H9 (cell line): ENCODE results near the gene IL1RAPL1. TPM values are rescaled to one million over a fixed set of nuclear protein-coding genes. Genes with fewer than 3 reads are reported as not detected.

Experiments
- DNase-seq: peaks from one replicate; pipeline ENCODE4 v3.0.0-alpha.2; 2017
- H2AFZ ChIP-seq: one replicate; pipeline ENCODE4 v1.6.1; 2013; ENCODE audit warnings: mild to moderate bottlenecking, low read length, control low read depth, moderate library complexity
- H2AK5ac ChIP-seq: 2 replicates; pipeline ENCODE4 v1.6.1; 2013; ENCODE audit warnings: low read length, control low read depth, mixed read lengths; ENCODE audit not compliant: insufficient read length
- H2BK120ac ChIP-seq: one replicate; pipeline ENCODE4 v1.6.1; 2013; ENCODE audit warnings: low read depth, mild to moderate bottlenecking, low read length, control low read depth, inconsistent platforms; ENCODE audit not compliant: poor library complexity, severe bottlenecking
- H2BK12ac ChIP-seq: 2 replicates; pipeline ENCODE4 v1.6.1; 2013; ENCODE audit warnings: low read length, control low read depth, mixed read lengths, low read depth; ENCODE audit not compliant: insufficient read length
- H2BK15ac ChIP-seq: 2 replicates; pipeline ENCODE4 v1.6.1; 2013; ENCODE audit warnings: low read depth, low read length, control low read depth
- H2BK20ac ChIP-seq: one replicate; pipeline ENCODE4 v1.6.1; 2013; ENCODE audit warnings: low read depth, mild to moderate bottlenecking, low read length, control low read depth, inconsistent platforms; ENCODE audit not compliant: poor library complexity, severe bottlenecking
- H2BK5ac ChIP-seq: 2 replicates; pipeline ENCODE4 v1.6.1; 2013; ENCODE audit warnings: low read length, control low read depth, mixed read lengths; ENCODE audit not compliant: insufficient read length
- H3K14ac ChIP-seq: 2 replicates; pipeline ENCODE4 v1.6.1; 2013; ENCODE audit warnings: low read length, control low read depth; ENCODE audit not compliant: insufficient read depth
- H3K18ac ChIP-seq: 2 replicates; pipeline ENCODE4 v1.6.1; 2013; ENCODE audit warnings: low read depth, mild to moderate bottlenecking, mixed read lengths, low read length, control low read depth; ENCODE audit not compliant: insufficient read length
- H3K23ac ChIP-seq: 2 replicates; pipeline ENCODE4 v1.6.1; 2013; ENCODE audit warnings: low read length, control low read depth, mixed read lengths, low read depth; ENCODE audit not compliant: insufficient read length
- H3K23me2 ChIP-seq: 2 replicates; pipeline ENCODE4 v1.6.1; 2013; ENCODE audit warnings: low read depth, mild to moderate bottlenecking, mixed read lengths, low read length, control low read depth; ENCODE audit not compliant: insufficient read length, poor library complexity, severe bottlenecking
- H3K27ac ChIP-seq: 2 replicates; pipeline ENCODE4 v1.5.1; 2013; ENCODE audit warnings: low read length, control low read depth, mixed read lengths, low read depth; ENCODE audit not compliant: insufficient read length
- H3K27me3 ChIP-seq: 2 replicates; pipeline ENCODE4 v1.6.1; 2013; ENCODE audit warnings: low read length, control low read depth, inconsistent platforms; ENCODE audit not compliant: insufficient read depth
- H3K4ac ChIP-seq: 2 replicates; pipeline ENCODE4 v1.6.1; 2013; ENCODE audit warnings: low read depth, mild to moderate bottlenecking, control low read depth, inconsistent platforms, low read length, moderate library complexity
- H3K4me1 ChIP-seq: 2 replicates; pipeline ENCODE4 v1.6.1; 2013; ENCODE audit warnings: low read length, control low read depth, inconsistent platforms; ENCODE audit not compliant: insufficient read depth
- H3K4me2 ChIP-seq: 2 replicates; pipeline ENCODE4 v1.6.1; 2013; ENCODE audit warnings: low read length, control low read depth, mixed read lengths; ENCODE audit not compliant: insufficient read length, insufficient read depth
- H3K56ac ChIP-seq: 2 replicates; pipeline ENCODE4 v1.6.1; 2013; ENCODE audit warnings: low read depth, mild to moderate bottlenecking, mixed read lengths, low read length, control low read depth; ENCODE audit not compliant: insufficient read length
- H3K79me1 ChIP-seq: 2 replicates; pipeline ENCODE4 v1.6.1; 2013; ENCODE audit warnings: low read depth, mild to moderate bottlenecking, moderate library complexity, low read length, control low read depth, inconsistent platforms; ENCODE audit not compliant: insufficient read depth, poor library complexity, severe bottlenecking
- H3K79me2 ChIP-seq: 2 replicates; pipeline ENCODE4 v1.6.1; 2013; ENCODE audit warnings: low read length, control low read depth, inconsistent platforms; ENCODE audit not compliant: insufficient read depth
- H3K9ac ChIP-seq: 2 replicates; pipeline ENCODE4 v1.6.1; 2013; ENCODE audit warnings: low read length, control low read depth, mixed read lengths; ENCODE audit not compliant: insufficient read length; ENCODE audit errors: extremely low read depth
- H3K9me3 ChIP-seq: one replicate; pipeline ENCODE4 v1.6.1; 2013; ENCODE audit warnings: low read depth, low read length, inconsistent platforms; ENCODE audit not compliant: control insufficient read depth
- H3T11ph ChIP-seq: one replicate; pipeline ENCODE4 v1.6.1; 2013; ENCODE audit warnings: mild to moderate bottlenecking, low read length, control low read depth, inconsistent platforms
- H4K20me1 ChIP-seq: one replicate; pipeline ENCODE4 v1.6.1; 2013; ENCODE audit not compliant: control insufficient read depth, insufficient read length, insufficient read depth
- H4K5ac ChIP-seq: 2 replicates; pipeline ENCODE4 v1.6.1; 2013; ENCODE audit warnings: low read depth, mild to moderate bottlenecking, mixed read lengths, low read length, control low read depth; ENCODE audit not compliant: insufficient read length
- H4K8ac ChIP-seq: replicated peaks from 2 replicates; pipeline ENCODE4 v1.6.1; 2013; ENCODE audit warnings: low read length, control low read depth, mixed read lengths, low read depth; ENCODE audit not compliant: insufficient read length
- H4K91ac ChIP-seq: 2 replicates; pipeline ENCODE4 v1.6.1; 2013; ENCODE audit warnings: low read depth, mild to moderate bottlenecking, moderate library complexity, mixed read lengths, low read length, control low read depth; ENCODE audit not compliant: insufficient read length
- H3K27ac Mint-ChIP-seq, 3 experiments: 2 replicates in 2 of 3; 3 replicates in 1 of 3; pipeline ENCODE4 v1.8.0; 2020 to 2021; ENCODE audit warnings: mixed read lengths in 3 of 3, mild to moderate bottlenecking in 1 of 3, moderate library complexity in 1 of 3
- H3K27me3 Mint-ChIP-seq: 2 replicates; pipeline ENCODE4 v1.8.0; 2021; ENCODE audit warnings: low read depth, mild to moderate bottlenecking, moderate library complexity, mixed read lengths
- H3K36me3 Mint-ChIP-seq, 3 experiments: 2 replicates in 2 of 3; 3 replicates in 1 of 3; pipeline ENCODE4 v1.8.0; 2020 to 2021; ENCODE audit warnings: low read depth in 3 of 3, mixed read lengths in 3 of 3; ENCODE audit not compliant: insufficient read depth in 1 of 3
- H3K4me1 Mint-ChIP-seq, 2 experiments: 2 replicates each; pipeline ENCODE4 v1.8.0; 2020; ENCODE audit warnings: mixed read lengths in 2 of 2
- H3K4me3 Mint-ChIP-seq, 2 experiments: 2 replicates in 1 of 2; 3 replicates in 1 of 2; pipeline ENCODE4 v1.8.0; 2020 to 2021; ENCODE audit warnings: mild to moderate bottlenecking in 2 of 2, mixed read lengths in 2 of 2, moderate library complexity in 1 of 2
- H3K9me3 Mint-ChIP-seq, 2 experiments: 2 replicates in 1 of 2; 3 replicates in 1 of 2; pipeline ENCODE4 v1.8.0; 2020; ENCODE audit warnings: mild to moderate bottlenecking in 2 of 2, mixed read lengths in 2 of 2, moderate library complexity in 1 of 2
- WGBS: extraction: QIAGEN DNeasy Blood & Tissue Kit; methylation state at CpG from one replicate; pipeline ENCODE4 v1.1.7; 2013; ENCODE audit warnings: missing lambda C conversion rate, low lambda C conversion rate, mixed read lengths; ENCODE audit not compliant: insufficient read length; ENCODE audit errors: extremely low coverage; 5-methylcytosine and 5-hydroxymethylcytosine counted together
- total RNA-seq: library from RNA; stranded (reverse); gene quantifications from 2 replicates; pipeline ENCODE4 v1.2.1, GENCODE V29; 2021
- TF ChIP-seq, protein P1 (sequence below): fragments of 200-600 bp; sonication (generic); conservative IDR thresholded peaks from 3 replicates; pipeline ENCODE4 v1.8.0; 2021; ENCODE audit warnings: antibody characterized with exemption, mild to moderate bottlenecking

Gene IL1RAPL1
- total RNA-seq, 1 experiment from 2014 or later: 0.31 TPM

DNA sequence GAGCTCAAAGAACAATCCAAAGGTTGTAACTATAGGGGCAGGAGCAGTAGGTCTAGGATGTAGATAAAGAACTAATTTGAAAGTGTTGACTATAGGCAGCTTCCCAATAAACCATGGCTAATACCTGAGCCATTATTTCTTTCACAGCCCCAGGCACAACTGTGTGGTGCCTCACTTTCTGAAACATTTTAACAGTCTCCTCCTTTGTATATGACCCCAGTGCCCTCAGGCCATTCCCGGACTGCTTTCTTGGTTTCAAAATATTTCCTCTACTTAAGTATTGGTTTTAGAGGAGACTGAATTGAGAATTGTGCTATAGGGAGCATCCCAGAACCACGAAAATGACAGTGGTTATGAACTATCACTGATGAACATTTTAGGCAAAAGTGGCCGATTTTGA lies 728.7 kb downstream of the IL1RAPL1 start:
- Mint-ChIP-seq H3K36me3 (peaks cover 0 to 5% (median 2%) of the 10 kb centered on the region in 3 experiments; a peak in 3 of 7 replicates), H3K9me3 (peaks cover 5 to 42% of the 10 kb centered on the region in 2 experiments; a peak in 4 of 5 replicates), H3K4me1 (peaks cover 26 to 28% of the 10 kb centered on the region in 2 experiments), H3K4me3 (no peak overlapping the region), H3K27me3 (peaks cover 5% of the 10 kb centered on the region), H3K27ac (no peak overlapping the region)
- H3K56ac ChIP-seq: no peak overlapping the region
- H3K9ac ChIP-seq: no peak overlapping the region
- TF ChIP-seq, protein P1, sequence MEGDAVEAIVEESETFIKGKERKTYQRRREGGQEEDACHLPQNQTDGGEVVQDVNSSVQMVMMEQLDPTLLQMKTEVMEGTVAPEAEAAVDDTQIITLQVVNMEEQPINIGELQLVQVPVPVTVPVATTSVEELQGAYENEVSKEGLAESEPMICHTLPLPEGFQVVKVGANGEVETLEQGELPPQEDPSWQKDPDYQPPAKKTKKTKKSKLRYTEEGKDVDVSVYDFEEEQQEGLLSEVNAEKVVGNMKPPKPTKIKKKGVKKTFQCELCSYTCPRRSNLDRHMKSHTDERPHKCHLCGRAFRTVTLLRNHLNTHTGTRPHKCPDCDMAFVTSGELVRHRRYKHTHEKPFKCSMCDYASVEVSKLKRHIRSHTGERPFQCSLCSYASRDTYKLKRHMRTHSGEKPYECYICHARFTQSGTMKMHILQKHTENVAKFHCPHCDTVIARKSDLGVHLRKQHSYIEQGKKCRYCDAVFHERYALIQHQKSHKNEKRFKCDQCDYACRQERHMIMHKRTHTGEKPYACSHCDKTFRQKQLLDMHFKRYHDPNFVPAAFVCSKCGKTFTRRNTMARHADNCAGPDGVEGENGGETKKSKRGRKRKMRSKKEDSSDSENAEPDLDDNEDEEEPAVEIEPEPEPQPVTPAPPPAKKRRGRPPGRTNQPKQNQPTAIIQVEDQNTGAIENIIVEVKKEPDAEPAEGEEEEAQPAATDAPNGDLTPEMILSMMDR: no peak
- no peaks in the 10 kb centered on the region for H3K4me1 ChIP-seq
- H3K18ac ChIP-seq: no peak overlapping the region
- H3K27me3 ChIP-seq: no peaks in the 10 kb centered on the region
- H2BK15ac ChIP-seq: no peak overlapping the region
- no peak overlapping the region for H4K91ac ChIP-seq
- H3K79me2 ChIP-seq: no peaks in the 10 kb centered on the region
- H2AK5ac ChIP-seq: no peak overlapping the region
- no peak overlapping the region for H3K14ac ChIP-seq
- H3K4me2 ChIP-seq: no peak overlapping the region
- H3K27ac ChIP-seq: no peak overlapping the region
- H3T11ph ChIP-seq: no peak overlapping the region
- no peak for DNase-seq
- no peaks in the 10 kb centered on the region for H3K23me2 ChIP-seq
- no peak overlapping the region for H2BK120ac ChIP-seq
- H3K79me1 ChIP-seq: no peaks in the 10 kb centered on the region
- no peaks in the 10 kb centered on the region for H3K9me3 ChIP-seq
- no peak overlapping the region for H3K23ac ChIP-seq
- H4K5ac ChIP-seq: no peak overlapping the region
- H2AFZ ChIP-seq: no peak overlapping the region
- H2BK12ac ChIP-seq: no peak overlapping the region
- H3K4ac ChIP-seq: no peak overlapping the region
- no peak overlapping the region for H4K8ac ChIP-seq
- H2BK5ac ChIP-seq: no peak overlapping the region
- WGBS: no CpG with 5 or more reads among the region's 3 CpGs
- no peak overlapping the region for H2BK20ac ChIP-seq
- H4K20me1 ChIP-seq: no peaks in the 10 kb centered on the region
